Liver (tissue), 3 donors: ENCODE results near the gene CCDC6.

Experiments used
- ATF3 ChIP-seq: IDR thresholded peaks from 2 replicates; pipeline ENCODE4 v1.6.1; 2016; ENCODE audit warnings: antibody characterized with exemption
- CTCF ChIP-seq: fragments of 150-350 bp; IDR thresholded peaks from 2 replicates; pipeline ENCODE4 v1.5.1; 2017; ENCODE audit warnings: improper control_type of control experiment, low read depth, low read length; ENCODE audit not compliant: missing input control
- EGR1 ChIP-seq, 2 donors: IDR thresholded peaks; 2 replicates each; pipeline ENCODE4 v1.6.1; 2016 to 2018; ENCODE audit warnings: antibody characterized with exemption in 2 of 2, low read depth in 2 of 2
- FOXA1 ChIP-seq: IDR thresholded peaks from 2 replicates; pipeline ENCODE4 v1.6.1; 2016; ENCODE audit warnings: antibody characterized with exemption
- GABPA ChIP-seq, 2 donors: IDR thresholded peaks in 1 of 2; conservative IDR thresholded peaks in 1 of 2; 2 replicates each; pipeline ENCODE4 v1.6.1; 2016; ENCODE audit warnings: antibody characterized with exemption in 2 of 2, mild to moderate bottlenecking in 1 of 2, moderate library complexity in 1 of 2
- HNF4A ChIP-seq, 2 donors: conservative IDR thresholded peaks; 2 replicates each; pipeline ENCODE4 v1.6.1; 2016; ENCODE audit warnings: antibody characterized with exemption in 2 of 2, mild to moderate bottlenecking in 2 of 2
- HNF4G ChIP-seq: IDR thresholded peaks from 2 replicates; pipeline ENCODE4 v1.6.1; 2016; ENCODE audit warnings: antibody characterized with exemption
- JUND ChIP-seq, 2 donors: IDR thresholded peaks; 2 replicates each; pipeline ENCODE4 v1.6.1; 2016; ENCODE audit warnings: antibody characterized with exemption in 2 of 2
- RAD21 ChIP-seq, 2 donors: IDR thresholded peaks; 2 replicates each; pipeline ENCODE4 v1.6.1; 2016; ENCODE audit warnings: antibody characterized with exemption in 2 of 2, mild to moderate bottlenecking in 2 of 2
- TAF1 ChIP-seq: conservative IDR thresholded peaks from 2 replicates; pipeline ENCODE4 v1.6.1; 2016; ENCODE audit warnings: antibody characterized with exemption, mild to moderate bottlenecking
- YY1 ChIP-seq: IDR thresholded peaks from 2 replicates; pipeline ENCODE4 v1.6.1; 2016; ENCODE audit warnings: antibody characterized with exemption, mild to moderate bottlenecking
- TF ChIP-seq, protein P1 (sequence below): IDR thresholded peaks from 2 replicates; pipeline ENCODE4 v1.6.1; 2016; ENCODE audit warnings: antibody characterized with exemption, mild to moderate bottlenecking
- TF ChIP-seq, protein P2 (sequence below): IDR thresholded peaks from 2 replicates; pipeline ENCODE4 v1.6.1; 2016; ENCODE audit warnings: antibody characterized with exemption
- TF ChIP-seq, protein P3 (sequence below): IDR thresholded peaks from 2 replicates; pipeline ENCODE4 v1.6.1; 2016; ENCODE audit warnings: antibody characterized with exemption
- donor health status: healthy.
- donor health status: healthy.

GRCh38 chr10:59748834-59749233 lies 157.5 kb downstream of the CCDC6 start:
- TF ChIP-seq, protein P1, sequence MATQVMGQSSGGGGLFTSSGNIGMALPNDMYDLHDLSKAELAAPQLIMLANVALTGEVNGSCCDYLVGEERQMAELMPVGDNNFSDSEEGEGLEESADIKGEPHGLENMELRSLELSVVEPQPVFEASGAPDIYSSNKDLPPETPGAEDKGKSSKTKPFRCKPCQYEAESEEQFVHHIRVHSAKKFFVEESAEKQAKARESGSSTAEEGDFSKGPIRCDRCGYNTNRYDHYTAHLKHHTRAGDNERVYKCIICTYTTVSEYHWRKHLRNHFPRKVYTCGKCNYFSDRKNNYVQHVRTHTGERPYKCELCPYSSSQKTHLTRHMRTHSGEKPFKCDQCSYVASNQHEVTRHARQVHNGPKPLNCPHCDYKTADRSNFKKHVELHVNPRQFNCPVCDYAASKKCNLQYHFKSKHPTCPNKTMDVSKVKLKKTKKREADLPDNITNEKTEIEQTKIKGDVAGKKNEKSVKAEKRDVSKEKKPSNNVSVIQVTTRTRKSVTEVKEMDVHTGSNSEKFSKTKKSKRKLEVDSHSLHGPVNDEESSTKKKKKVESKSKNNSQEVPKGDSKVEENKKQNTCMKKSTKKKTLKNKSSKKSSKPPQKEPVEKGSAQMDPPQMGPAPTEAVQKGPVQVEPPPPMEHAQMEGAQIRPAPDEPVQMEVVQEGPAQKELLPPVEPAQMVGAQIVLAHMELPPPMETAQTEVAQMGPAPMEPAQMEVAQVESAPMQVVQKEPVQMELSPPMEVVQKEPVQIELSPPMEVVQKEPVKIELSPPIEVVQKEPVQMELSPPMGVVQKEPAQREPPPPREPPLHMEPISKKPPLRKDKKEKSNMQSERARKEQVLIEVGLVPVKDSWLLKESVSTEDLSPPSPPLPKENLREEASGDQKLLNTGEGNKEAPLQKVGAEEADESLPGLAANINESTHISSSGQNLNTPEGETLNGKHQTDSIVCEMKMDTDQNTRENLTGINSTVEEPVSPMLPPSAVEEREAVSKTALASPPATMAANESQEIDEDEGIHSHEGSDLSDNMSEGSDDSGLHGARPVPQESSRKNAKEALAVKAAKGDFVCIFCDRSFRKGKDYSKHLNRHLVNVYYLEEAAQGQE = no peak
- TF ChIP-seq TAF1 (no peak), RAD21 (IDR thresholded peaks at IDR 0.05) (no peak), CTCF (no peak), EGR1 (IDR thresholded peaks at IDR 0.05; ENCODE audit: low read depth in 2 of 2) (no peak), HNF4A (conservative IDR thresholded peaks at IDR 0.05) (no peak), YY1 (no peak), HNF4G (no peak), JUND (IDR thresholded peaks at IDR 0.05) (no peak), ATF3 (no peak), GABPA (IDR thresholded peaks at IDR 0.05 in 1 of 2, conservative IDR thresholded peaks at IDR 0.05 in 1 of 2) (no peak), FOXA1 (no peak)
- TF ChIP-seq, protein P2, sequence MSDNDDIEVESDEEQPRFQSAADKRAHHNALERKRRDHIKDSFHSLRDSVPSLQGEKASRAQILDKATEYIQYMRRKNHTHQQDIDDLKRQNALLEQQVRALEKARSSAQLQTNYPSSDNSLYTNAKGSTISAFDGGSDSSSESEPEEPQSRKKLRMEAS = no peak
- TF ChIP-seq, protein P3, sequence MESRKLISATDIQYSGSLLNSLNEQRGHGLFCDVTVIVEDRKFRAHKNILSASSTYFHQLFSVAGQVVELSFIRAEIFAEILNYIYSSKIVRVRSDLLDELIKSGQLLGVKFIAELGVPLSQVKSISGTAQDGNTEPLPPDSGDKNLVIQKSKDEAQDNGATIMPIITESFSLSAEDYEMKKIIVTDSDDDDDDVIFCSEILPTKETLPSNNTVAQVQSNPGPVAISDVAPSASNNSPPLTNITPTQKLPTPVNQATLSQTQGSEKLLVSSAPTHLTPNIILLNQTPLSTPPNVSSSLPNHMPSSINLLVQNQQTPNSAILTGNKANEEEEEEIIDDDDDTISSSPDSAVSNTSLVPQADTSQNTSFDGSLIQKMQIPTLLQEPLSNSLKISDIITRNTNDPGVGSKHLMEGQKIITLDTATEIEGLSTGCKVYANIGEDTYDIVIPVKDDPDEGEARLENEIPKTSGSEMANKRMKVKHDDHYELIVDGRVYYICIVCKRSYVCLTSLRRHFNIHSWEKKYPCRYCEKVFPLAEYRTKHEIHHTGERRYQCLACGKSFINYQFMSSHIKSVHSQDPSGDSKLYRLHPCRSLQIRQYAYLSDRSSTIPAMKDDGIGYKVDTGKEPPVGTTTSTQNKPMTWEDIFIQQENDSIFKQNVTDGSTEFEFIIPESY = no peak
